Esophagus squamous epithelium (tissue), 5 donors: Measurements from ENCODE around the gene IL1RN. TPM values are rescaled to one million over a fixed set of nuclear protein-coding genes. Genes with fewer than 3 reads are reported as not detected.
A peak's percentile ranks its signal among the peaks of the same experiment; 100 is the strongest.

Experiments
- DNase-seq: peaks from one replicate; lab custom pipeline; 2025; lab: John Stamatoyannopoulos, UW
- H3K27ac ChIP-seq, 4 donors: fragments of 200-600 bp; sonication (generic); one replicate each; pipeline ENCODE4 v1.5.1; 2016 to 2019; ENCODE audit warnings: mild to moderate bottlenecking in 1 of 4
- H3K27me3 ChIP-seq, 4 donors: fragments of 200-600 bp; sonication (generic); 1 replicate in 3 of 4; 2 replicates in 1 of 4; pipeline versions ENCODE4 v1.5.1 to v1.6.0; 2017 to 2021; ENCODE audit warnings: antibody characterized with exemption in 1 of 4
- H3K36me3 ChIP-seq, 3 donors: fragments of 200-600 bp; sonication (generic); one replicate each; pipeline ENCODE4 v1.5.1; 2016 to 2019
- H3K4me1 ChIP-seq, 3 donors: fragments of 200-600 bp; sonication (generic); one replicate each; pipeline ENCODE4 v1.5.1; 2017 to 2019
- H3K4me3 ChIP-seq, 4 donors: fragments of 200-600 bp; sonication (generic); 1 replicate in 3 of 4; 2 replicates in 1 of 4; pipeline ENCODE4 v1.5.1; 2016 to 2019; ENCODE audit warnings: mild to moderate bottlenecking in 2 of 4, moderate library complexity in 1 of 4
- H3K9me3 ChIP-seq, 3 donors: fragments of 200-600 bp; sonication (generic); one replicate each; pipeline ENCODE4 v1.5.1; 2016 to 2019
- POLR2A ChIP-seq, 4 donors: fragments of 450-650 bp; IDR thresholded peaks; one replicate each; pipeline ENCODE4 v1.6.1; 2017; ENCODE audit warnings: antibody characterized with exemption in 4 of 4, mild to moderate bottlenecking in 4 of 4, moderate library complexity in 3 of 4
- WGBS, 2 donors: methylation state at CpG; one replicate each; pipeline ENCODE4 v1.1.5; 2018; 5-methylcytosine and 5-hydroxymethylcytosine counted together
- intact Hi-C: fragments of 100-400 bp; cut with DNase I; formaldehyde crosslinking; loops from one replicate; pipeline ENCODE4 v1.15.0; 2022
- total RNA-seq, 4 donors: library from RNA; depleted of rRNA; stranded (reverse); fragments of >200 nt; gene quantifications; one replicate each; pipeline ENCODE4 v1.1.0, GENCODE V29; 2016
- TF ChIP-seq, protein P1 (sequence below), 6 experiments: fragments of 450-650 bp in 4 of 6; fragments of 200-600 bp in 2 of 6; sonication (generic) in 2 of 6; IDR thresholded peaks; one replicate each; pipeline ENCODE4 v1.5.1; 2016 to 2019; ENCODE audit warnings: antibody characterized with exemption in 6 of 6, mild to moderate bottlenecking in 4 of 6, moderate library complexity in 4 of 6
- donor health status: DM: yes; HTN: yes; CAD: no.

IL1RN gene
- total RNA-seq, 4 donors from 2014 or later: 594 to 1,539 (median 978) TPM

DNA sequence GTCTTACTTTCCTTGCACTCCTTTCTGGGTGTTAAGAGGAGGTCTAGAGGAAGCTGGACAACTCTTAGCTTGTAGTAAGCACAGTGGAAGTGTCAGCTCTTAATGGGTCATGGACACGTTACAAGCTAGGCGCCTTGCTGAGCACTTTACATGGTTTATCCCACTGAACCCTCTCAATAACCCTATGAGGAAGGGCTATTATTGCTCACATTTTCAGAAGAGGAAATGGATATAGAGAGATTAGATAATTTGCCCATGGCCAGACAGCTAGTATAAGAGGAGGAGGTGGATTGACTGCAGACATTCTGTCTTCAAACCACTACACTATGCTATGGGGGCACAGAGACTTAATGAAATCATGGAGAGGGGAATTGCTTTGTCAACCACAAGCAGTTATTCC, 8.3 kb upstream of the IL1RN start:
- Histone ChIP-seq H3K4me3 (peak overlapping the region; percentile 47 to 64 (median 55)), H3K4me1 (peaks cover 16 to 94% (median 36%) of the 10 kb centered on the region in 3 donors), H3K27ac (peak overlapping the region; percentile 59 to 98 (median 95)), H3K9me3 (no peaks in the 10 kb centered on the region), H3K27me3 (no peaks in the 10 kb centered on the region), H3K36me3 (no peaks in the 10 kb centered on the region)
- 67 to 92% methylated on average over 2 of the region's 2 CpGs for WGBS, 2 donors
- TF ChIP-seq, protein P1, sequence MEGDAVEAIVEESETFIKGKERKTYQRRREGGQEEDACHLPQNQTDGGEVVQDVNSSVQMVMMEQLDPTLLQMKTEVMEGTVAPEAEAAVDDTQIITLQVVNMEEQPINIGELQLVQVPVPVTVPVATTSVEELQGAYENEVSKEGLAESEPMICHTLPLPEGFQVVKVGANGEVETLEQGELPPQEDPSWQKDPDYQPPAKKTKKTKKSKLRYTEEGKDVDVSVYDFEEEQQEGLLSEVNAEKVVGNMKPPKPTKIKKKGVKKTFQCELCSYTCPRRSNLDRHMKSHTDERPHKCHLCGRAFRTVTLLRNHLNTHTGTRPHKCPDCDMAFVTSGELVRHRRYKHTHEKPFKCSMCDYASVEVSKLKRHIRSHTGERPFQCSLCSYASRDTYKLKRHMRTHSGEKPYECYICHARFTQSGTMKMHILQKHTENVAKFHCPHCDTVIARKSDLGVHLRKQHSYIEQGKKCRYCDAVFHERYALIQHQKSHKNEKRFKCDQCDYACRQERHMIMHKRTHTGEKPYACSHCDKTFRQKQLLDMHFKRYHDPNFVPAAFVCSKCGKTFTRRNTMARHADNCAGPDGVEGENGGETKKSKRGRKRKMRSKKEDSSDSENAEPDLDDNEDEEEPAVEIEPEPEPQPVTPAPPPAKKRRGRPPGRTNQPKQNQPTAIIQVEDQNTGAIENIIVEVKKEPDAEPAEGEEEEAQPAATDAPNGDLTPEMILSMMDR (IDR thresholded peaks at IDR 0.05): no peak
- no peak for TF ChIP-seq POLR2A (IDR thresholded peaks at IDR 0.05)
- no peak for DNase-seq
- intact Hi-C loops: no loop called here

DNA sequence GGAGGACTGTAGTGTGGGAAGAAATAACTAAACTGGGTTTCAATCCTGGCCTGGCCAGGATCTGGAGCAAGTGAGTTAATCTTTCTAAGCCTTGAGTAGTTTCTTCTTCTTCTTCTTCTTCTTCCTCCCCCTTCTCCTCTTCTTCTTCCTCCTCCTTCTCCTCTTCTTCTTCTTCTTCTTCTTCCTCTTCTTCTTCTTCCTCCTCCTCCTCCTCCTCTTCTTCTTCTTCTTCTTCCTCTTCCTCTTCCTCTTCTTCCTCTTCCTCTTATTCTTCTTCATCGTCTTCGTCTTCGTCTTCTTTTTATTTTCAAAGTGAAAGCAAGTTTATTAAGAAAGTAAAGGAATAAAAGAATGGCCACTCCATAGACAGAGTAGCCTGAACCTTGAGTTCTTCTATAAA, 6.5 kb upstream of the IL1RN start:
- no peaks in the 10 kb centered on the region for H3K27me3 ChIP-seq
- no peaks in the 10 kb centered on the region for H3K9me3 ChIP-seq
- H3K4me1 ChIP-seq: peaks cover 24 to 91% (median 30%) of the 10 kb centered on the region in 3 donors
- H3K36me3 ChIP-seq: peaks cover 0 to 4% (median 0%) of the 10 kb centered on the region in 3 donors
- 22 to 60% methylated on average over 3 of the region's 3 CpGs for WGBS, 2 donors
- intact Hi-C loops: no loop called here
- peak overlapping the region in 3 of 4 donors; percentile 95 to 98 (median 95) for H3K27ac ChIP-seq
- H3K4me3 ChIP-seq: peak overlapping the region; percentile 13 to 64 (median 55)
- DNase-seq: no peak
- TF ChIP-seq POLR2A (IDR thresholded peaks at IDR 0.05): no peak
- TF ChIP-seq, protein P1 (IDR thresholded peaks at IDR 0.05): no peak

DNA sequence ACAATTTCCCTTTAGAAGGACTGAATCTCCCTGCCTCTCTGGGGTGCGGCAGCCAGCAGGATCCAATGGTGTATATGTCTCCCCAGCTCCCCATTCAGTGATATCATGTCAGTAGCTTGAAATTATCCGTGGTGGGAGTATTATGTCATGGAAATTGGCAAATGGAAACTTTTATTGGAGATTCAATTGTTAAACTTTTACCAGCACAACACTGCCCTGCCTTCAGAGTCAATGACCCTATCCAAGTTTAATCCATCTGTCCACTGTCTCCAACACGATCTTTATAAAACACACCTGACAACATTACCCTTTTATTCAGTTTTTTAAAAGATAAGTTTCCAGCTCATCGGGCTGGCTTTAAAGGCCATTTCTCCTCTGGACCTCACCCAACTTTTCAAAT, 5.0 kb upstream of the IL1RN start:
- peak overlapping the region in 3 of 4 donors; percentile 95 to 98 (median 95) for H3K27ac ChIP-seq
- WGBS, 2 donors: 51 to 59% methylated on average over 4 of the region's 4 CpGs
- no peak for TF ChIP-seq POLR2A (IDR thresholded peaks at IDR 0.05)
- TF ChIP-seq, protein P1 (IDR thresholded peaks at IDR 0.05): no peak

DNA sequence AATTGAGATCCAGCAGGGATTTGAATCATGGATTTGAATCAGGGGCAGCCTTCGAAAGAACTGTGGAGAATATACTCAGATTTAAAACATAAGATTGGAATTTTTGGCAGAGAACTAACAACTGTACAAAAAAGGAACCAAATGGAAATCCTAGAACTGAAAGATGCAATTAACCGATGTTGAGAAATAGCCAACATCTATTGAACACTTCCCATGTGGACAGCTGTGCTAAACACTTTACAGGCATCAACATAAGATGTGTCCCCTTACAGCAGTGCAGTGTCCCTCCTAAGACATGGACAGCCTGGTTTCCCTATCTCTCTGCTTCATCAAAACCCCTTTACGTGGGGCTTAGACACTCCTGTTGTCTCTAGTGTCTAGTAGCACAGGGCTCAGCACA, 3.7 kb upstream of the IL1RN start:
- Histone ChIP-seq H3K9me3 (no peaks in the 10 kb centered on the region), H3K4me3 (no peak overlapping the region), H3K36me3 (peaks cover 0 to 33% (median 0%) of the 10 kb centered on the region in 3 donors), H3K4me1 (peaks cover 15 to 66% (median 16%) of the 10 kb centered on the region in 3 donors), H3K27ac (peak overlapping the region in 3 of 4 donors; percentile 23 to 98 (median 95)), H3K27me3 (no peaks in the 10 kb centered on the region)
- no peak for DNase-seq
- 66 to 88% methylated on average over 3 of the region's 3 CpGs for WGBS, 2 donors
- TF ChIP-seq POLR2A (IDR thresholded peaks at IDR 0.05): peak in 1 of 4 donors; percentile 0
- TF ChIP-seq, protein P1 (IDR thresholded peaks at IDR 0.05): no peak
- intact Hi-C loops: no loop called here

More for the DNA sequence above, 5.0 kb upstream of the IL1RN start:
- H3K4me1 ChIP-seq: peaks cover 15 to 76% (median 16%) of the 10 kb centered on the region in 3 donors
- no peak for DNase-seq
- H3K27me3 ChIP-seq: no peaks in the 10 kb centered on the region
- H3K9me3 ChIP-seq: no peaks in the 10 kb centered on the region
- intact Hi-C loops: no loop called here
- H3K4me3 ChIP-seq: peak overlapping the region in 1 of 4 donors; percentile 49
- H3K36me3 ChIP-seq: peaks cover 0 to 20% (median 0%) of the 10 kb centered on the region in 3 donors

DNA sequence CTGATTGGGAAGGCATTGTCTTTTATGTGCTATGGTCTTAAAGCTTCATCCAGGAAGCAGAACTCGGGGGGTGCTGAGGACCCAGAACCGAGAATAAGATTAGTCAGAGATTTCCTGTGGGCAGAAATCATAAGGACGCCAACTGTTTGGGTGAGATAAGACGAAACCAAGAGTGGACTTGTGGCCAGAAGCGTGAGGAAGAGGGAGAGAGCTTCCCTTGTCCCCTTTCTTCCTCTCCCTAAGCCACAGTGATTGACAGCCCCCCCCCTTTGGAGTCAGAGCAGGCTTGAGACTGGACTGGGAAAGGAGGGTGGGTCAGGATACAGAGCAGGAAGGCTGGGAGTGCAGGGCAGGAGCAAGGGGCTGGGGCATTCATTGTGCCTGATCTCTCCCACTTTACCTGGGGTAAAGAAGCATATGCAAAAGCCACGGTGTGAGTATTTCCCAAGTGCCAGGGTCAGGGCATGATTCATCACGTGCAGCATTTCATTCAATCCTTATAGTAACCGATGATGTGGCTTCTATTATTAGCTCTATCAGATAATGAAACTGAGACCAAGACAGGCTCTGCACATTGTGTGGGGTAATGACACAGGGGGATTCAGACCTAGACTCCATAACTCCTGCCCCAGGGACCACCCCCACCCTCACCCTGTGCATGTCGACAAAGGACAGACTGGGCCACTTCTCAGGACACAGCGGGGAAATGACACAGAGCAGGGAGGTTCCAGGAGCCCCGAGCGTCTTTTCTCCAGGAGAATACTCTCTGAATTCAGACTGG, 3.0 kb upstream of the IL1RN start:
- Histone ChIP-seq H3K36me3 (peaks cover 0 to 40% (median 0%) of the 10 kb centered on the region in 3 donors), H3K4me1 (peaks cover 15 to 60% (median 16%) of the 10 kb centered on the region in 3 donors), H3K9me3 (no peaks in the 10 kb centered on the region), H3K4me3 (no peak overlapping the region), H3K27me3 (no peaks in the 10 kb centered on the region), H3K27ac (peak overlapping the region; percentile 23 to 98 (median 76))
- DNase-seq: no peak
- intact Hi-C loops: no loop called here
- TF ChIP-seq, protein P1 (IDR thresholded peaks at IDR 0.05): no peak
- TF ChIP-seq POLR2A (IDR thresholded peaks at IDR 0.05): peak in 1 of 4 donors; percentile 1
- 25 to 40% methylated on average over 7 to 11 of the region's 12 CpGs for WGBS, 2 donors
